ENCODE measurements around the gene RAPGEF1.
"Not testable (repeated sequence)": the region's sequence is repeated elsewhere in the genome, so short reads cannot be mapped to it uniquely, and the experiment has no call there.

- TF ChIP-seq, protein P1, sequence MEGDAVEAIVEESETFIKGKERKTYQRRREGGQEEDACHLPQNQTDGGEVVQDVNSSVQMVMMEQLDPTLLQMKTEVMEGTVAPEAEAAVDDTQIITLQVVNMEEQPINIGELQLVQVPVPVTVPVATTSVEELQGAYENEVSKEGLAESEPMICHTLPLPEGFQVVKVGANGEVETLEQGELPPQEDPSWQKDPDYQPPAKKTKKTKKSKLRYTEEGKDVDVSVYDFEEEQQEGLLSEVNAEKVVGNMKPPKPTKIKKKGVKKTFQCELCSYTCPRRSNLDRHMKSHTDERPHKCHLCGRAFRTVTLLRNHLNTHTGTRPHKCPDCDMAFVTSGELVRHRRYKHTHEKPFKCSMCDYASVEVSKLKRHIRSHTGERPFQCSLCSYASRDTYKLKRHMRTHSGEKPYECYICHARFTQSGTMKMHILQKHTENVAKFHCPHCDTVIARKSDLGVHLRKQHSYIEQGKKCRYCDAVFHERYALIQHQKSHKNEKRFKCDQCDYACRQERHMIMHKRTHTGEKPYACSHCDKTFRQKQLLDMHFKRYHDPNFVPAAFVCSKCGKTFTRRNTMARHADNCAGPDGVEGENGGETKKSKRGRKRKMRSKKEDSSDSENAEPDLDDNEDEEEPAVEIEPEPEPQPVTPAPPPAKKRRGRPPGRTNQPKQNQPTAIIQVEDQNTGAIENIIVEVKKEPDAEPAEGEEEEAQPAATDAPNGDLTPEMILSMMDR (IDR thresholded peaks at IDR 0.05): not testable (repeated sequence)
- TF ChIP-seq EZH2 (IDR thresholded peaks at IDR 0.05): not testable (repeated sequence)
Measured at GRCh38 chr9:131662289-131662621, 77.6 kb downstream of the RAPGEF1 start.
